Caco-2 (cell line): Measurements from ENCODE around the gene DET1. TPM values are rescaled to one million over a fixed set of nuclear protein-coding genes. Genes with fewer than 3 reads are reported as not detected.

Experiments used
- BruUV-seq: library from RNA; stranded (reverse); fragments of 400-500 nt; replicated peaks from 2 replicates; lab custom pipeline; 2021; lab: Mats Ljungman, UMichigan
- CTCF ChIA-PET: fragments of 300-600 bp; sonication (Branson Sonifier 250); formaldehyde crosslinking; loops from one replicate; lab custom pipeline; 2022; ENCODE audit warnings: antibody characterized with exemption; lab: Charles Lee
- POLR2A ChIA-PET: fragments of 300-600 bp; sonication (Branson Sonifier 250); formaldehyde crosslinking; loops from one replicate; lab custom pipeline; 2022; ENCODE audit warnings: antibody characterized with exemption; lab: Charles Lee
- DNase-seq, 2 experiments: peaks; one replicate each; pipeline versions ENCODE4 v3.0.0 to v3.0.0-alpha.2; 2020 to 2022
- H3K27me3 ChIP-seq: replicated peaks from 2 replicates; pipeline ENCODE4 v1.6.0; 2011; ENCODE audit warnings: low read length; ENCODE audit not compliant: control insufficient read depth, insufficient read depth
- H3K36me3 ChIP-seq: 2 replicates; pipeline ENCODE4 v1.5.1; 2011; ENCODE audit warnings: low read length; ENCODE audit not compliant: control insufficient read depth, insufficient read depth
- H3K4me1 ChIP-seq: fragments of 250-450 bp; sonication (Bioruptor Pico); 2 replicates; pipeline ENCODE4 v1.5.1; 2020; ENCODE audit warnings: mild to moderate bottlenecking
- H3K4me3 ChIP-seq: 2 replicates; pipeline ENCODE4 v1.5.1; 2011; ENCODE audit warnings: low read depth, mild to moderate bottlenecking, control low read depth, low read length
- H3K9me3 ChIP-seq: fragments of 250-450 bp; sonication (Bioruptor Pico); 2 replicates; pipeline ENCODE4 v1.5.1; 2020; ENCODE audit warnings: mild to moderate bottlenecking, moderate library complexity
- H3K27ac Mint-ChIP-seq: one replicate; pipeline ENCODE4 v1.8.0; 2022; ENCODE audit warnings: mixed read lengths; ENCODE audit not compliant: unreplicated experiment
- H3K27me3 Mint-ChIP-seq: one replicate; pipeline ENCODE4 v1.8.0; 2022; ENCODE audit warnings: mixed read lengths; ENCODE audit not compliant: insufficient read depth, unreplicated experiment
- H3K36me3 Mint-ChIP-seq: one replicate; pipeline ENCODE4 v1.8.0; 2022; ENCODE audit warnings: mild to moderate bottlenecking, mixed read lengths; ENCODE audit not compliant: insufficient read depth, unreplicated experiment
- H3K4me1 Mint-ChIP-seq: one replicate; pipeline ENCODE4 v1.8.0; 2022; ENCODE audit warnings: low read depth, mixed read lengths; ENCODE audit not compliant: unreplicated experiment
- H3K4me3 Mint-ChIP-seq: one replicate; pipeline ENCODE4 v1.8.0; 2022; ENCODE audit warnings: mild to moderate bottlenecking, moderate library complexity, mixed read lengths; ENCODE audit not compliant: unreplicated experiment
- H3K9me3 Mint-ChIP-seq: one replicate; pipeline ENCODE4 v1.8.0; 2022; ENCODE audit warnings: mixed read lengths; ENCODE audit not compliant: unreplicated experiment
- intact Hi-C: fragments of 100-400 bp; cut with micrococcal nuclease; formaldehyde crosslinking; loops from one replicate; pipeline ENCODE4 v1.10.0; 2022; ENCODE audit not compliant: unreplicated experiment
- total RNA-seq: library from RNA; stranded (reverse); gene quantifications from 2 replicates; pipeline ENCODE4 v1.2.3, GENCODE V29; 2022
- TF ChIP-seq, protein P1 (sequence below), 2 experiments: fragments of 200-600 bp in 1 of 2; IDR thresholded peaks; 1 replicate in 1 of 2; 2 replicates in 1 of 2; pipeline versions ENCODE4 v1.5.1 to v1.8.0; 2011 to 2022; ENCODE audit warnings: antibody characterized with exemption in 1 of 2, control low read depth in 1 of 2, inconsistent platforms in 1 of 2, low read depth in 1 of 2, low read length in 1 of 2, mild to moderate bottlenecking in 1 of 2, moderate library complexity in 1 of 2; ENCODE audit not compliant: insufficient read depth in 1 of 2, severe bottlenecking in 1 of 2, unreplicated experiment in 1 of 2

Gene DET1
- total RNA-seq, 1 experiment from 2014 or later = 2.0 TPM

- Histone ChIP-seq H3K9me3 (no peaks in the 10 kb centered on the region), H3K27me3 (no peaks in the 10 kb centered on the region), H3K36me3 (no peaks in the 10 kb centered on the region), H3K4me1 (no peaks in the 10 kb centered on the region), H3K4me3 (no peak overlapping the region)
- no TSS peak for BruUV-seq
- TF ChIP-seq, protein P1, sequence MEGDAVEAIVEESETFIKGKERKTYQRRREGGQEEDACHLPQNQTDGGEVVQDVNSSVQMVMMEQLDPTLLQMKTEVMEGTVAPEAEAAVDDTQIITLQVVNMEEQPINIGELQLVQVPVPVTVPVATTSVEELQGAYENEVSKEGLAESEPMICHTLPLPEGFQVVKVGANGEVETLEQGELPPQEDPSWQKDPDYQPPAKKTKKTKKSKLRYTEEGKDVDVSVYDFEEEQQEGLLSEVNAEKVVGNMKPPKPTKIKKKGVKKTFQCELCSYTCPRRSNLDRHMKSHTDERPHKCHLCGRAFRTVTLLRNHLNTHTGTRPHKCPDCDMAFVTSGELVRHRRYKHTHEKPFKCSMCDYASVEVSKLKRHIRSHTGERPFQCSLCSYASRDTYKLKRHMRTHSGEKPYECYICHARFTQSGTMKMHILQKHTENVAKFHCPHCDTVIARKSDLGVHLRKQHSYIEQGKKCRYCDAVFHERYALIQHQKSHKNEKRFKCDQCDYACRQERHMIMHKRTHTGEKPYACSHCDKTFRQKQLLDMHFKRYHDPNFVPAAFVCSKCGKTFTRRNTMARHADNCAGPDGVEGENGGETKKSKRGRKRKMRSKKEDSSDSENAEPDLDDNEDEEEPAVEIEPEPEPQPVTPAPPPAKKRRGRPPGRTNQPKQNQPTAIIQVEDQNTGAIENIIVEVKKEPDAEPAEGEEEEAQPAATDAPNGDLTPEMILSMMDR (IDR thresholded peaks at IDR 0.05; ENCODE audit: insufficient read depth in 1 of 2, low read depth in 1 of 2, low read length in 1 of 2, severe bottlenecking in 1 of 2, unreplicated experiment in 1 of 2) = no peak
- intact Hi-C loops = no loop called here
- Mint-ChIP-seq H3K4me1 (no peaks in the 10 kb centered on the region), H3K9me3 (no peaks in the 10 kb centered on the region), H3K36me3 (no peaks in the 10 kb centered on the region), H3K4me3 (no peak overlapping the region), H3K27me3 (no peaks in the 10 kb centered on the region), H3K27ac (no peak overlapping the region)
- ChIA-PET POLR2A (no interaction called here), CTCF (no interaction called here)
- DNase-seq = no peak
These were observed 37.2 kb downstream of the DET1 start for GRCh38 chr15:88509321-88509720.

- H3K4me3 Mint-ChIP-seq = no peak overlapping the region
- Histone ChIP-seq H3K4me3 (no peak overlapping the region), H3K4me1 (no peaks in the 10 kb centered on the region), H3K27me3 (no peaks in the 10 kb centered on the region), H3K36me3 (no peaks in the 10 kb centered on the region), H3K9me3 (no peaks in the 10 kb centered on the region)
- DNase-seq = no peak
- no peaks in the 10 kb centered on the region for H3K27me3 Mint-ChIP-seq
- no TSS peak for BruUV-seq
- no peaks in the 10 kb centered on the region for H3K36me3 Mint-ChIP-seq
- ChIA-PET POLR2A (no interaction called here), CTCF (no interaction called here)
- intact Hi-C loops = no loop called here
- no peak overlapping the region for H3K27ac Mint-ChIP-seq
- no peaks in the 10 kb centered on the region for H3K4me1 Mint-ChIP-seq
- TF ChIP-seq, protein P1 (IDR thresholded peaks at IDR 0.05; ENCODE audit: insufficient read depth in 1 of 2, low read depth in 1 of 2, low read length in 1 of 2, severe bottlenecking in 1 of 2, unreplicated experiment in 1 of 2) = no peak
- no peaks in the 10 kb centered on the region for H3K9me3 Mint-ChIP-seq
These were observed 39.9 kb downstream of the DET1 start for GRCh38 chr15:88506628-88507027.

DNA sequence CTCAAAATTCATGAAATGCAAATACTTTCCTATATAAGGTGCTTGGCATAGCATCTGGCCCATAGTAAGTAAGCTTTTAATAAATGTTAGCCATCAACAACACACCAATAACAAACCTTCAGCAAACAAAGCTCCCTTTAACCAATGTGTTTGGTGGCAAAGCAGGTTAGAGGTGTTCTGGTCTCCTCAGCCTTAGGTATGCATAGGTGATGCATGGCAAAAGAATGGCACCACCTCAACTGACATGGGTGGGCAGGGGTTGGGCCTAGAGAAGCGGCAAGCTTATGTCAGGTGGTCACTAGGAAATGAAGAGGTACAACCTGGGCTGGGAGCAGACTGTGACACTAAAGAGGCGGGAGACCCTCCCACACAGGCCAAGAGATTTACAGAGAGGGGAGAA, 40.8 kb downstream of the DET1 start:
- no peaks in the 10 kb centered on the region for H3K4me1 ChIP-seq
- Mint-ChIP-seq H3K4me3 (no peak overlapping the region), H3K36me3 (no peaks in the 10 kb centered on the region), H3K27me3 (no peaks in the 10 kb centered on the region), H3K9me3 (no peaks in the 10 kb centered on the region), H3K27ac (no peak overlapping the region), H3K4me1 (no peaks in the 10 kb centered on the region)
- no peak for DNase-seq
- H3K9me3 ChIP-seq = no peaks in the 10 kb centered on the region
- no TSS peak for BruUV-seq
- H3K4me3 ChIP-seq = no peak overlapping the region
- H3K27me3 ChIP-seq = no peaks in the 10 kb centered on the region
- TF ChIP-seq, protein P1 (IDR thresholded peaks at IDR 0.05; ENCODE audit: insufficient read depth in 1 of 2, low read depth in 1 of 2, low read length in 1 of 2, severe bottlenecking in 1 of 2, unreplicated experiment in 1 of 2) = no peak
- ChIA-PET POLR2A (no interaction called here), CTCF (no interaction called here)
- intact Hi-C loops = no loop called here
- H3K36me3 ChIP-seq = no peaks in the 10 kb centered on the region
